Esophagus muscularis mucosa (tissue), 4 donors: Measurements from ENCODE around the gene KLHL29. TPM values are rescaled to one million over a fixed set of nuclear protein-coding genes. Genes with fewer than 3 reads are reported as not detected.

Source experiments
- DNase-seq: peaks from one replicate; pipeline ENCODE4 v3.0.0-alpha.2; 2017; ENCODE audit errors: extremely low spot score
- H3K27ac ChIP-seq, 4 donors: fragments of 200-600 bp; sonication (generic); replicated peaks in 1 of 4; 1 replicate in 3 of 4; 2 replicates in 1 of 4; pipeline ENCODE4 v1.5.1; 2016 to 2019; ENCODE audit warnings: mild to moderate bottlenecking in 1 of 4
- H3K27me3 ChIP-seq, 4 donors: fragments of 200-600 bp; sonication (generic); one replicate each; pipeline versions ENCODE4 v1.5.1 to v1.6.0; 2016 to 2019
- H3K36me3 ChIP-seq, 4 donors: fragments of 200-600 bp; sonication (generic); one replicate each; pipeline ENCODE4 v1.5.1; 2016 to 2019
- H3K4me1 ChIP-seq, 4 donors: fragments of 200-600 bp; sonication (generic); one replicate each; pipeline ENCODE4 v1.5.1; 2016 to 2019
- H3K4me3 ChIP-seq, 4 donors: fragments of 200-600 bp; sonication (generic); 1 replicate in 2 of 4; 2 replicates in 2 of 4; pipeline ENCODE4 v1.5.1; 2016 to 2019; ENCODE audit warnings: mild to moderate bottlenecking in 4 of 4, moderate library complexity in 1 of 4
- H3K9me3 ChIP-seq, 4 donors: fragments of 200-600 bp; sonication (generic); 1 replicate in 3 of 4; 2 replicates in 1 of 4; pipeline ENCODE4 v1.5.1; 2016 to 2019
- EP300 ChIP-seq: sonication (generic); formaldehyde crosslinking; IDR thresholded peaks from one replicate; pipeline ENCODE4 v1.6.1; 2017; ENCODE audit warnings: antibody characterized with exemption
- POLR2A ChIP-seq: fragments of 450-650 bp; IDR thresholded peaks from one replicate; pipeline ENCODE4 v1.6.1; 2017; ENCODE audit warnings: antibody characterized with exemption, moderate library complexity, mild to moderate bottlenecking, low read depth
- POLR2AphosphoS5 ChIP-seq, 2 donors: sonication (generic); formaldehyde crosslinking; IDR thresholded peaks; one replicate each; pipeline ENCODE4 v1.6.1; 2017; ENCODE audit warnings: antibody characterized with exemption in 2 of 2
- WGBS: methylation state at CpG from one replicate; pipeline ENCODE4 v1.1.5; 2018; 5-methylcytosine and 5-hydroxymethylcytosine counted together
- intact Hi-C: fragments of 100-400 bp; cut with DNase I; formaldehyde crosslinking; loops from one replicate; pipeline ENCODE4 v1.15.1; 2023
- total RNA-seq, 4 donors: library from RNA; depleted of rRNA; stranded (reverse); fragments of >200 nt; gene quantifications; one replicate each; pipeline versions ENCODE4 v1.1.0 to v1.2.1, GENCODE V29; 2016
- TF ChIP-seq, protein P1 (sequence below), 3 experiments: fragments of 200-600 bp in 2 of 3; fragments of 450-650 bp in 1 of 3; sonication (generic) in 2 of 3; IDR thresholded peaks; one replicate each; pipeline ENCODE4 v1.5.1; 2017 to 2019; ENCODE audit warnings: antibody characterized with exemption in 3 of 3, mild to moderate bottlenecking in 2 of 3, moderate library complexity in 1 of 3

Gene KLHL29
- total RNA-seq, 4 donors from 2014 or later, result 22.0 to 26.1 (median 23.4) TPM

DNA sequence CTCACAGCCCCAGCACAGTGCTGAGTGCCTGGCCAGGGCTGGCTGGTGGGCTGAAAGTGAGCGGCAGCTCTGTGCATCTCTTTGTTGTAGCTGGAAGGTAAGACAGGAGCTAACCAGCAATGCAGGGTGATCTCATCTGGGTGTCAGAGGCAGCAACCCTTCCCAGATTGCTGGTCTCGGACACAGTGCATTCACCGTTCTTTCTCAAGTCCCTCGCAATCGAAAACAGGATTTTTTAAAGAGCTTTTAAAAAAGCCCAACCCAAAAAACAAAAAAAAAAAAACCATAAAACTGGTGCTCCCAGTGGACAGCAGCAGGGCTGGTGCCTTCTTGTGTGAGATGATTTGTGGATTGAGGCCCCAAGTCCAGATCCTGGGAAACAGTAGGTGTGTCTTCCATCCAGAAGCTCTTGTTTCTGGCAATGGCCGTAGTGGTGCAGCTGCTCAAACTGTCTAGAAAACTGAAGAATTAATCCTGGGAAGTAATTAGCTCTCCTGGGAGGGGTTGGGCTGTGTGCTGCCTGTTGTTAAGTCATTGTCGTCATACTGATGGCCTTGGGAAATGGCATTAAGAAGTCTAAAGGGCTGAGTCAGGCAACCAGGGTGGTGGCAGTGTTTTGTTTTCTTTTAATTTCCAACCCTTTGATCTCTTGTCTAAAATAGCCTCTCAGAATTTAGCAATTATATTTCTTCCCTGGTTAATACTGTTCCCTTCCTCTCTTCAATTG lies 156.7 kb downstream of the KLHL29 start:
- Histone ChIP-seq H3K36me3 (no peaks in the 10 kb centered on the region), H3K27ac (no peak overlapping the region), H3K4me1 (peaks cover 8 to 61% (median 38%) of the 10 kb centered on the region in 4 donors), H3K9me3 (no peaks in the 10 kb centered on the region), H3K27me3 (no peaks in the 10 kb centered on the region), H3K4me3 (no peak overlapping the region)
- intact Hi-C loops, result no loop called here
- 66% methylated on average over 7 of the region's 7 CpGs for WGBS
- DNase-seq, result no peak
- TF ChIP-seq, protein P1, sequence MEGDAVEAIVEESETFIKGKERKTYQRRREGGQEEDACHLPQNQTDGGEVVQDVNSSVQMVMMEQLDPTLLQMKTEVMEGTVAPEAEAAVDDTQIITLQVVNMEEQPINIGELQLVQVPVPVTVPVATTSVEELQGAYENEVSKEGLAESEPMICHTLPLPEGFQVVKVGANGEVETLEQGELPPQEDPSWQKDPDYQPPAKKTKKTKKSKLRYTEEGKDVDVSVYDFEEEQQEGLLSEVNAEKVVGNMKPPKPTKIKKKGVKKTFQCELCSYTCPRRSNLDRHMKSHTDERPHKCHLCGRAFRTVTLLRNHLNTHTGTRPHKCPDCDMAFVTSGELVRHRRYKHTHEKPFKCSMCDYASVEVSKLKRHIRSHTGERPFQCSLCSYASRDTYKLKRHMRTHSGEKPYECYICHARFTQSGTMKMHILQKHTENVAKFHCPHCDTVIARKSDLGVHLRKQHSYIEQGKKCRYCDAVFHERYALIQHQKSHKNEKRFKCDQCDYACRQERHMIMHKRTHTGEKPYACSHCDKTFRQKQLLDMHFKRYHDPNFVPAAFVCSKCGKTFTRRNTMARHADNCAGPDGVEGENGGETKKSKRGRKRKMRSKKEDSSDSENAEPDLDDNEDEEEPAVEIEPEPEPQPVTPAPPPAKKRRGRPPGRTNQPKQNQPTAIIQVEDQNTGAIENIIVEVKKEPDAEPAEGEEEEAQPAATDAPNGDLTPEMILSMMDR (IDR thresholded peaks at IDR 0.05), result no peak
- TF ChIP-seq EP300 (no peak), POLR2A (no peak), POLR2AphosphoS5 (IDR thresholded peaks at IDR 0.05) (no peak)

DNA sequence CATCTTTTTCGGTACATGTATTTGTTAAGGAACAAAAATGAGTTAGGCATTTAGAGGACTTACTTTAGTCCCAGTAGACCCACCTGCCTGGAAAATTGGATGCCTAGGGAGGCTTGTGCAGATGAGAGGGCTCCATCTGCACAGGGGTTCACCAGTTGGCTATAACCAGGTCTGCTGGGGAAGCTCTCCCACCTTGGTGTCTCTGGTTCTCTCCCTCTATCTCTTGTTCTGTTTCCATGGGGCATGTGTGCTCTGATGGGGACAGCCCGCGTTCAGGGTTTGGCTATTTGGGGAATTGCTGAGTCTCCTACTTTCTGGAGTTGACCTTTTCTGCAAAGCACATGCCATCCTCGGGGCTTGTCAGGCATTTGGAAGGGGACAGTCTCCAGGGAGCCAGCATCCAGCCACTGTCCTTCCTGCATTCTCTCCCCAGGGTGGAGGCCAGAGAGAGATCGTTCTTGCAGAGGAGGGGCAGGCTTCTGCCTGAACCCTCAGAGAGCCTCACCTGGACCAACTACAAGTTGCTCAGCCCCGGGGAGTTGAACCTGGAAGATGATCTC lies 157.3 kb downstream of the KLHL29 start:
- no peak for DNase-seq
- Histone ChIP-seq H3K27ac (no peak overlapping the region), H3K4me1 (peaks cover 8 to 55% (median 38%) of the 10 kb centered on the region in 4 donors), H3K36me3 (no peaks in the 10 kb centered on the region), H3K4me3 (no peak overlapping the region), H3K9me3 (no peaks in the 10 kb centered on the region), H3K27me3 (no peaks in the 10 kb centered on the region)
- TF ChIP-seq POLR2A (no peak), POLR2AphosphoS5 (IDR thresholded peaks at IDR 0.05) (no peak), EP300 (no peak)
- TF ChIP-seq, protein P1 (IDR thresholded peaks at IDR 0.05), result no peak
- 76% methylated on average over 5 of the region's 6 CpGs for WGBS
- intact Hi-C loops, result no loop called here

DNA sequence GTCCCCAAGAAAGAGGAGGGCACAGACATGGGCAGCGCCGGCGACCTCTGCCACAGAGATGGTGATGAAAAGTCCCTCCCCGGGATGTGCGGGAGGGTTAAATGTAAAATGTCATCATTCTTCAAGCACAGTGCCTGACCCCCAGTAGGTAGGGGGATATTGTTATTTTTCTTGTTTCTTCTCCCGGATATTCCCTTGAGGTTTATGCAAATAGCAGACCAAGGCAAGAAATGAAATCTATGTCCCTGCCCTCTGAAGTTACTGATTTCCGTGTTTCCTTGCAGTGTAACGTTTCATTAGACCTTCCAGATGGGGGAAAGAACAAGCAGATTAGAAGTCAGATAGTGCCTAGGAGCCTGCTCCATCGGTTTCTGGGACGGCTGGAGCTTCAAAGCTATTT lies 158.3 kb downstream of the KLHL29 start:
- no peaks in the 10 kb centered on the region for H3K36me3 ChIP-seq
- no peaks in the 10 kb centered on the region for H3K27me3 ChIP-seq
- no peaks in the 10 kb centered on the region for H3K9me3 ChIP-seq
- 94% methylated on average over 10 of the region's 10 CpGs for WGBS
- intact Hi-C loops, result no loop called here
- H3K27ac ChIP-seq, result no peak overlapping the region
- TF ChIP-seq, protein P1 (IDR thresholded peaks at IDR 0.05), result no peak
- TF ChIP-seq EP300, result no peak
- TF ChIP-seq POLR2AphosphoS5 (IDR thresholded peaks at IDR 0.05), result no peak
- no peak for TF ChIP-seq POLR2A
- peaks cover 8 to 48% (median 40%) of the 10 kb centered on the region in 4 donors for H3K4me1 ChIP-seq
- DNase-seq, result no peak
- H3K4me3 ChIP-seq, result no peak overlapping the region

- WGBS, result 98% methylated on average over 8 of the region's 9 CpGs
- no peak for DNase-seq
- H3K36me3 ChIP-seq, result no peaks in the 10 kb centered on the region
- no peaks in the 10 kb centered on the region for H3K27me3 ChIP-seq
- no peak for TF ChIP-seq EP300
- TF ChIP-seq, protein P1 (IDR thresholded peaks at IDR 0.05), result no peak
- TF ChIP-seq POLR2AphosphoS5 (IDR thresholded peaks at IDR 0.05), result no peak
- TF ChIP-seq POLR2A, result no peak
- no peak overlapping the region for H3K4me3 ChIP-seq
- H3K9me3 ChIP-seq, result no peaks in the 10 kb centered on the region
- H3K4me1 ChIP-seq, result peaks cover 8 to 52% (median 44%) of the 10 kb centered on the region in 4 donors
- intact Hi-C loops, result no loop called here
- H3K27ac ChIP-seq, result no peak overlapping the region
These were observed 158.7 kb downstream of the KLHL29 start for GRCh38 chr2:23543728-23544127.
